Liver (tissue), 9 donors: ENCODE data around the gene ZNF607. TPM values are rescaled to one million over a fixed set of nuclear protein-coding genes. Genes with fewer than 3 reads are reported as not detected.

Experiments
- DNase-seq: peaks from one replicate; pipeline ENCODE4 v3.0.0-alpha.2; 2017; ENCODE audit warnings: low spot score
- H3K27ac ChIP-seq, 2 donors: one replicate each; pipeline ENCODE4 v1.7.0; 2013; ENCODE audit warnings: inconsistent platforms in 2 of 2, low read length in 2 of 2, control low read depth in 1 of 2, low read depth in 1 of 2, mild to moderate bottlenecking in 1 of 2
- H3K27me3 ChIP-seq, 4 donors: one replicate each; pipeline versions ENCODE4 v1.6.1 to v1.7.0; 2013; ENCODE audit warnings: low read length in 3 of 4, inconsistent platforms in 1 of 4, mild to moderate bottlenecking in 1 of 4, moderate library complexity in 1 of 4; ENCODE audit not compliant: control insufficient read depth in 4 of 4, insufficient read depth in 4 of 4
- H3K36me3 ChIP-seq, 4 donors: one replicate each; pipeline versions ENCODE4 v1.6.1 to v1.7.0; 2013; ENCODE audit warnings: low read length in 3 of 4, mild to moderate bottlenecking in 3 of 4, low read depth in 1 of 4, moderate library complexity in 1 of 4; ENCODE audit not compliant: control insufficient read depth in 4 of 4, insufficient read depth in 3 of 4
- H3K4me1 ChIP-seq, 4 donors: one replicate each; pipeline versions ENCODE4 v1.6.1 to v1.7.0; 2013; ENCODE audit warnings: low read length in 3 of 4, mild to moderate bottlenecking in 3 of 4, moderate library complexity in 1 of 4; ENCODE audit not compliant: control insufficient read depth in 4 of 4, insufficient read depth in 4 of 4
- H3K4me3 ChIP-seq, 3 donors: one replicate each; pipeline versions ENCODE4 v1.6.1 to v1.7.0; 2013; ENCODE audit warnings: low read length in 3 of 3, control low read depth in 1 of 3, low read depth in 1 of 3, mild to moderate bottlenecking in 1 of 3
- H3K9ac ChIP-seq, 2 donors: one replicate each; pipeline ENCODE4 v1.7.0; 2013; ENCODE audit warnings: low read length in 2 of 2, mild to moderate bottlenecking in 2 of 2, moderate library complexity in 2 of 2, control low read depth in 1 of 2, low read depth in 1 of 2
- H3K9me3 ChIP-seq, 4 donors: one replicate each; pipeline versions ENCODE4 v1.6.1 to v1.7.0; 2013; ENCODE audit warnings: low read length in 3 of 4; ENCODE audit not compliant: control insufficient read depth in 4 of 4
- ATF3 ChIP-seq: IDR thresholded peaks from 2 replicates; pipeline ENCODE4 v1.6.1; 2016; ENCODE audit warnings: antibody characterized with exemption
- EGR1 ChIP-seq, 2 donors: IDR thresholded peaks; 2 replicates each; pipeline ENCODE4 v1.6.1; 2016 to 2018; ENCODE audit warnings: antibody characterized with exemption in 2 of 2, low read depth in 2 of 2
- FOXA1 ChIP-seq: IDR thresholded peaks from 2 replicates; pipeline ENCODE4 v1.6.1; 2016; ENCODE audit warnings: antibody characterized with exemption
- GABPA ChIP-seq, 2 donors: IDR thresholded peaks in 1 of 2; conservative IDR thresholded peaks in 1 of 2; 2 replicates each; pipeline ENCODE4 v1.6.1; 2016; ENCODE audit warnings: antibody characterized with exemption in 2 of 2, mild to moderate bottlenecking in 1 of 2, moderate library complexity in 1 of 2
- JUND ChIP-seq, 2 donors: IDR thresholded peaks; 2 replicates each; pipeline ENCODE4 v1.6.1; 2016; ENCODE audit warnings: antibody characterized with exemption in 2 of 2
- NR2F2 ChIP-seq: IDR thresholded peaks from 2 replicates; pipeline ENCODE4 v1.6.1; 2016; ENCODE audit warnings: antibody characterized with exemption
- RAD21 ChIP-seq, 2 donors: IDR thresholded peaks; 2 replicates each; pipeline ENCODE4 v1.6.1; 2016; ENCODE audit warnings: antibody characterized with exemption in 2 of 2, mild to moderate bottlenecking in 2 of 2
- RXRA ChIP-seq, 2 donors: IDR thresholded peaks; 2 replicates each; pipeline ENCODE4 v1.6.1; 2017 to 2018; ENCODE audit warnings: antibody characterized with exemption in 2 of 2, mild to moderate bottlenecking in 1 of 2
- SP1 ChIP-seq: IDR thresholded peaks from 2 replicates; pipeline ENCODE4 v1.6.1; 2018; ENCODE audit warnings: antibody characterized with exemption, mild to moderate bottlenecking
- TAF1 ChIP-seq: conservative IDR thresholded peaks from 2 replicates; pipeline ENCODE4 v1.6.1; 2016; ENCODE audit warnings: antibody characterized with exemption, mild to moderate bottlenecking
- YY1 ChIP-seq: IDR thresholded peaks from 2 replicates; pipeline ENCODE4 v1.6.1; 2016; ENCODE audit warnings: antibody characterized with exemption, mild to moderate bottlenecking
- ZBTB33 ChIP-seq: IDR thresholded peaks from 2 replicates; pipeline ENCODE4 v1.6.1; 2016; ENCODE audit warnings: antibody characterized with exemption
- WGBS: extraction: QIAGEN DNeasy Blood & Tissue Kit; methylation state at CpG from one replicate; pipeline ENCODE4 v1.1.7; 2013; 5-methylcytosine and 5-hydroxymethylcytosine counted together
- polyA plus RNA-seq, 2 donors: library from polyadenylated mRNA; stranded (reverse) in 1 of 2; unstranded in 1 of 2; fragments of 200-250 nt in 1 of 2; fragments of >200 nt in 1 of 2; fragmentation: Nextera tagmentation in 1 of 2; extraction: Ambion mirVana in 1 of 2; gene quantifications; one replicate each; pipeline versions ENCODE4 v1.2.1 to v1.2.3, GENCODE V29; 2013 to 2015
- total RNA-seq, 2 donors: library from RNA; depleted of rRNA; stranded (reverse); fragments of >200 nt; gene quantifications; one replicate each; pipeline ENCODE4 v1.2.3, GENCODE V29; 2014
- TF ChIP-seq, protein P1 (sequence below): IDR thresholded peaks from 2 replicates; pipeline ENCODE4 v1.6.1; 2016; ENCODE audit warnings: antibody characterized with exemption, mild to moderate bottlenecking
- TF ChIP-seq, protein P2 (sequence below): IDR thresholded peaks from 2 replicates; pipeline ENCODE4 v1.6.1; 2016; ENCODE audit warnings: antibody characterized with exemption
- donor health status: healthy.
- donor health status: healthy.
- donor health status: healthy.
- donor health status: healthy.
- donor health status: healthy.

Gene ZNF607
- total and polyA plus RNA-seq, 4 donors: 0.22 to 2.6 (median 0.56) TPM

GRCh38 chr19:37719927-37720265 lies 335 bp upstream of the ZNF607 start:
- Histone ChIP-seq H3K9me3 (peaks cover 12 to 25% (median 18%) of the 10 kb centered on the region in 4 donors), H3K9ac (no peak overlapping the region), H3K4me1 (no peaks in the 10 kb centered on the region), H3K27ac (peak overlapping the region in 1 of 2 donors; percentile 54), H3K36me3 (no peaks in the 10 kb centered on the region), H3K4me3 (peak overlapping the region; percentile 70 to 75 (median 73)), H3K27me3 (no peaks in the 10 kb centered on the region)
- TF ChIP-seq RXRA (IDR thresholded peaks at IDR 0.05): no peak
- peak in 1 of 2 donors; percentile 8 for TF ChIP-seq GABPA (IDR thresholded peaks at IDR 0.05 in 1 of 2, conservative IDR thresholded peaks at IDR 0.05 in 1 of 2)
- DNase-seq: no peak
- WGBS: 12% methylated on average over 8 of the region's 8 CpGs

- H3K27ac ChIP-seq: no peak overlapping the region
- peak overlapping the region in 1 of 3 donors; percentile 75 for H3K4me3 ChIP-seq
- no peaks in the 10 kb centered on the region for H3K36me3 ChIP-seq
- TF ChIP-seq EGR1 (IDR thresholded peaks at IDR 0.05; ENCODE audit: low read depth in 2 of 2) (no peak), NR2F2 (no peak), GABPA (IDR thresholded peaks at IDR 0.05 in 1 of 2, conservative IDR thresholded peaks at IDR 0.05 in 1 of 2) (no peak), TAF1 (no peak), ATF3 (no peak), YY1 (no peak), RAD21 (IDR thresholded peaks at IDR 0.05) (no peak), SP1 (no peak), JUND (IDR thresholded peaks at IDR 0.05) (no peak), ZBTB33 (no peak), FOXA1 (no peak)
- TF ChIP-seq, protein P1, sequence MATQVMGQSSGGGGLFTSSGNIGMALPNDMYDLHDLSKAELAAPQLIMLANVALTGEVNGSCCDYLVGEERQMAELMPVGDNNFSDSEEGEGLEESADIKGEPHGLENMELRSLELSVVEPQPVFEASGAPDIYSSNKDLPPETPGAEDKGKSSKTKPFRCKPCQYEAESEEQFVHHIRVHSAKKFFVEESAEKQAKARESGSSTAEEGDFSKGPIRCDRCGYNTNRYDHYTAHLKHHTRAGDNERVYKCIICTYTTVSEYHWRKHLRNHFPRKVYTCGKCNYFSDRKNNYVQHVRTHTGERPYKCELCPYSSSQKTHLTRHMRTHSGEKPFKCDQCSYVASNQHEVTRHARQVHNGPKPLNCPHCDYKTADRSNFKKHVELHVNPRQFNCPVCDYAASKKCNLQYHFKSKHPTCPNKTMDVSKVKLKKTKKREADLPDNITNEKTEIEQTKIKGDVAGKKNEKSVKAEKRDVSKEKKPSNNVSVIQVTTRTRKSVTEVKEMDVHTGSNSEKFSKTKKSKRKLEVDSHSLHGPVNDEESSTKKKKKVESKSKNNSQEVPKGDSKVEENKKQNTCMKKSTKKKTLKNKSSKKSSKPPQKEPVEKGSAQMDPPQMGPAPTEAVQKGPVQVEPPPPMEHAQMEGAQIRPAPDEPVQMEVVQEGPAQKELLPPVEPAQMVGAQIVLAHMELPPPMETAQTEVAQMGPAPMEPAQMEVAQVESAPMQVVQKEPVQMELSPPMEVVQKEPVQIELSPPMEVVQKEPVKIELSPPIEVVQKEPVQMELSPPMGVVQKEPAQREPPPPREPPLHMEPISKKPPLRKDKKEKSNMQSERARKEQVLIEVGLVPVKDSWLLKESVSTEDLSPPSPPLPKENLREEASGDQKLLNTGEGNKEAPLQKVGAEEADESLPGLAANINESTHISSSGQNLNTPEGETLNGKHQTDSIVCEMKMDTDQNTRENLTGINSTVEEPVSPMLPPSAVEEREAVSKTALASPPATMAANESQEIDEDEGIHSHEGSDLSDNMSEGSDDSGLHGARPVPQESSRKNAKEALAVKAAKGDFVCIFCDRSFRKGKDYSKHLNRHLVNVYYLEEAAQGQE: no peak
- TF ChIP-seq, protein P2, sequence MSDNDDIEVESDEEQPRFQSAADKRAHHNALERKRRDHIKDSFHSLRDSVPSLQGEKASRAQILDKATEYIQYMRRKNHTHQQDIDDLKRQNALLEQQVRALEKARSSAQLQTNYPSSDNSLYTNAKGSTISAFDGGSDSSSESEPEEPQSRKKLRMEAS: no peak
- WGBS: 65% methylated on average over 10 of the region's 10 CpGs
- no peaks in the 10 kb centered on the region for H3K4me1 ChIP-seq
- DNase-seq: no peak
- H3K9me3 ChIP-seq: peaks cover 10 to 18% (median 14%) of the 10 kb centered on the region in 4 donors
- no peak overlapping the region for H3K9ac ChIP-seq
- H3K27me3 ChIP-seq: no peaks in the 10 kb centered on the region
These were observed 1.3 kb downstream of the ZNF607 start for GRCh38 chr19:37718304-37718703.
